OCI-LY3 (cell line): Measurements from ENCODE around the gene OR4N5.

ENCODE experiments used
- H2AFZ ChIP-seq: fragments of 200-600, 300-600 bp; shearing (Covaris generic); 2 replicates; pipeline ENCODE4 v1.6.0; 2014; ENCODE audit warnings: antibody characterized with exemption, low read depth, low read length
- H3K27ac ChIP-seq: fragments of 200-600, 300-600 bp; sonication (generic); 2 replicates; pipeline ENCODE4 v1.5.1; 2014; ENCODE audit warnings: mild to moderate bottlenecking, low read length, moderate library complexity, mixed read lengths
- H3K27me3 ChIP-seq: fragments of 200-600, 300-600 bp; sonication (generic); 2 replicates; pipeline ENCODE4 v1.6.1; 2014; ENCODE audit warnings: low read depth, low read length, mixed read lengths
- H3K36me3 ChIP-seq: fragments of 200-600, 300-600 bp; sonication (generic); replicated peaks from 2 replicates; pipeline ENCODE3; 2014; ENCODE audit warnings: low read depth, low read length, mixed read lengths
- H3K4me1 ChIP-seq: fragments of 300-600, 200-600 bp; sonication (generic); 2 replicates; pipeline ENCODE4 v1.6.1; 2014; ENCODE audit warnings: low read length, mixed read lengths
- H3K4me2 ChIP-seq: fragments of 200-600, 300-600 bp; sonication (generic); 2 replicates; pipeline ENCODE4 v1.6.1; 2014; ENCODE audit warnings: low read length, mixed read lengths
- H3K4me3 ChIP-seq: fragments of 300-600, 200-600 bp; sonication (generic); 2 replicates; pipeline ENCODE4 v1.5.1; 2014; ENCODE audit warnings: antibody characterized with exemption, mild to moderate bottlenecking, low read length, moderate library complexity
- H3K79me2 ChIP-seq: fragments of 300-600, 200-600 bp; shearing (Covaris generic); 2 replicates; pipeline ENCODE4 v1.6.1; 2014; ENCODE audit warnings: mild to moderate bottlenecking, low read length, mixed read lengths
- H3K9ac ChIP-seq: fragments of 300-600, 200-600 bp; shearing (Covaris generic); 2 replicates; pipeline ENCODE4 v1.6.0; 2014; ENCODE audit warnings: mild to moderate bottlenecking, low read length, moderate library complexity
- H3K9me3 ChIP-seq: fragments of 200-600, 300-600 bp; shearing (Covaris generic); 2 replicates; pipeline ENCODE4 v1.6.1; 2014; ENCODE audit warnings: low read length, mixed read lengths; ENCODE audit not compliant: insufficient read depth
- H4K20me1 ChIP-seq: fragments of 200-600, 300-600 bp; sonication (generic); 2 replicates; pipeline ENCODE4 v1.6.1; 2016; ENCODE audit warnings: low read length, mixed read lengths; ENCODE audit not compliant: insufficient read depth
- CTCF ChIP-seq: fragments of 200-600, 300-600 bp; sonication (generic); IDR thresholded peaks from 2 replicates; pipeline ENCODE4 v1.5.1; 2014; ENCODE audit warnings: antibody characterized with exemption, low read length, low read depth
- EZH2phosphoT487 ChIP-seq: fragments of 200-600 bp; shearing (Covaris generic); IDR thresholded peaks from 2 replicates; pipeline ENCODE4 v1.6.1; 2018; ENCODE audit warnings: antibody characterized with exemption, mixed run types, low read depth

Gene OR4N5

GRCh38 chr14:20176330-20176729, 37.7 kb downstream of the OR4N5 start:
- Histone ChIP-seq H3K27me3 (no peaks in the 10 kb centered on the region), H3K79me2 (no peaks in the 10 kb centered on the region), H2AFZ (no peak overlapping the region), H3K4me2 (no peak overlapping the region), H3K4me1 (peaks cover 20% of the 10 kb centered on the region), H4K20me1 (no peaks in the 10 kb centered on the region), H3K36me3 (no peaks in the 10 kb centered on the region), H3K9me3 (no peaks in the 10 kb centered on the region), H3K4me3 (no peak overlapping the region), H3K27ac (no peak overlapping the region), H3K9ac (no peak overlapping the region)
- no peak for TF ChIP-seq EZH2phosphoT487
- no peak for TF ChIP-seq CTCF

GRCh38 chr14:20177433-20177974, 38.9 kb downstream of the OR4N5 start:
- peaks cover 20% of the 10 kb centered on the region for H3K4me1 ChIP-seq
- no peak overlapping the region for H3K4me3 ChIP-seq
- H3K79me2 ChIP-seq, result no peaks in the 10 kb centered on the region
- no peak overlapping the region for H2AFZ ChIP-seq
- no peaks in the 10 kb centered on the region for H3K27me3 ChIP-seq
- no peak overlapping the region for H3K27ac ChIP-seq
- H3K9ac ChIP-seq, result no peak overlapping the region
- no peaks in the 10 kb centered on the region for H3K36me3 ChIP-seq
- TF ChIP-seq EZH2phosphoT487, result no peak
- no peak for TF ChIP-seq CTCF
- no peak overlapping the region for H3K4me2 ChIP-seq
- H4K20me1 ChIP-seq, result no peaks in the 10 kb centered on the region
- no peaks in the 10 kb centered on the region for H3K9me3 ChIP-seq

- Histone ChIP-seq H3K36me3 (no peaks in the 10 kb centered on the region), H3K79me2 (no peaks in the 10 kb centered on the region), H3K4me3 (no peak overlapping the region), H3K9me3 (no peaks in the 10 kb centered on the region), H3K27ac (no peak overlapping the region), H3K4me2 (peak overlapping the region; percentile 40), H3K27me3 (no peaks in the 10 kb centered on the region), H3K9ac (no peak overlapping the region), H2AFZ (no peak overlapping the region), H4K20me1 (no peaks in the 10 kb centered on the region), H3K4me1 (peaks cover 20% of the 10 kb centered on the region)
- TF ChIP-seq CTCF (no peak), EZH2phosphoT487 (no peak)
These were observed 40.6 kb downstream of the OR4N5 start for GRCh38 chr14:20179218-20179617.

- H3K27me3 ChIP-seq, result no peaks in the 10 kb centered on the region
- H3K9ac ChIP-seq, result no peak overlapping the region
- peaks cover 20% of the 10 kb centered on the region for H3K4me1 ChIP-seq
- H4K20me1 ChIP-seq, result no peaks in the 10 kb centered on the region
- H3K4me3 ChIP-seq, result peak overlapping the region; percentile 6; the same call in 1 of the 2 replicates
- H3K4me2 ChIP-seq, result peak overlapping the region; percentile 40
- TF ChIP-seq EZH2phosphoT487, result no peak
- TF ChIP-seq CTCF, result no peak
- no peaks in the 10 kb centered on the region for H3K9me3 ChIP-seq
- no peaks in the 10 kb centered on the region for H3K36me3 ChIP-seq
- no peak overlapping the region for H3K27ac ChIP-seq
- H3K79me2 ChIP-seq, result no peaks in the 10 kb centered on the region
- H2AFZ ChIP-seq, result no peak overlapping the region
These were observed 41.3 kb downstream of the OR4N5 start for GRCh38 chr14:20179880-20180279.
